HEK293 (cell line): ENCODE measurements around the gene LRRC27.
A peak's percentile ranks its signal among the peaks of the same experiment; 100 is the strongest.

ENCODE experiments used
- CTCF ChIA-PET: fragments of 350-600 bp; formaldehyde crosslinking; extraction: SDS; loops from one replicate; lab custom pipeline; 2021; ENCODE audit warnings: antibody characterized with exemption; lab: Yijun Ruan, JAX
- POLR2A ChIA-PET: fragments of 300-600 bp; formaldehyde crosslinking; extraction: SDS; loops from one replicate; lab custom pipeline; 2020; ENCODE audit warnings: antibody characterized with exemption, inconsistent platforms; lab: Yijun Ruan, JAX
- H3K27ac ChIP-seq: fragments of 200-500 bp; sonication (Bioruptor generic); 2 replicates; pipeline ENCODE4 v1.5.1; 2014; ENCODE audit warnings: low read depth, low read length, control low read depth, inconsistent platforms; ENCODE audit errors: extremely low read depth
- H3K36me3 ChIP-seq, 2 experiments: fragments of 200-500 bp in 1 of 2; sonication (Bioruptor generic) in 1 of 2; 1 replicate in 1 of 2; 2 replicates in 1 of 2; pipeline ENCODE4 v1.5.1; 2014 to 2017; ENCODE audit warnings: inconsistent platforms in 2 of 2, low read length in 2 of 2; ENCODE audit not compliant: control insufficient read depth in 2 of 2, insufficient read depth in 1 of 2
- H3K4me1 ChIP-seq: fragments of 200-500 bp; sonication (Bioruptor generic); 2 replicates; pipeline ENCODE4 v1.5.1; 2014; ENCODE audit warnings: mild to moderate bottlenecking, low read length, inconsistent platforms; ENCODE audit not compliant: control insufficient read depth, insufficient read depth
- H3K4me3 ChIP-seq: 2 replicates; pipeline ENCODE4 v1.5.1; 2011; ENCODE audit warnings: low read depth, mild to moderate bottlenecking, control low read depth, low read length, moderate library complexity
- H3K9me3 ChIP-seq: fragments of 200-500 bp; sonication (Bioruptor generic); 2 replicates; pipeline ENCODE4 v1.5.1; 2014; ENCODE audit warnings: low read depth, low read length, inconsistent platforms; ENCODE audit not compliant: control insufficient read depth, insufficient read depth
- GFI1B ChIP-seq: fragments of 450-650 bp; formaldehyde crosslinking; IDR thresholded peaks from 2 replicates; pipeline ENCODE4 v1.5.1; 2016; ENCODE audit warnings: missing biosample characterization, missing genetic modification characterization
- GLI4 ChIP-seq: fragments of 450-650 bp; formaldehyde crosslinking; IDR thresholded peaks from 2 replicates; pipeline ENCODE4 v1.5.1; 2016; ENCODE audit warnings: missing biosample characterization, missing genetic modification characterization
- GLIS2 ChIP-seq: fragments of 450-650 bp; formaldehyde crosslinking; IDR thresholded peaks from 2 replicates; pipeline ENCODE4 v1.5.1; 2016; ENCODE audit warnings: missing biosample characterization, missing genetic modification characterization
- KLF7 ChIP-seq: fragments of 450-650 bp; formaldehyde crosslinking; IDR thresholded peaks from 2 replicates; pipeline ENCODE4 v1.5.1; 2016; ENCODE audit warnings: missing biosample characterization, missing genetic modification characterization, borderline replicate concordance
- SALL2 ChIP-seq: fragments of 450-650 bp; formaldehyde crosslinking; IDR thresholded peaks from 2 replicates; pipeline ENCODE4 v1.5.0; 2017; ENCODE audit warnings: missing biosample characterization, mild to moderate bottlenecking, missing genetic modification characterization, borderline replicate concordance
- SETDB1 ChIP-seq: IDR thresholded peaks from one replicate; pipeline ENCODE4 v1.6.1; 2017; ENCODE audit warnings: mild to moderate bottlenecking, low read length, moderate library complexity, mixed read lengths; ENCODE audit not compliant: insufficient read length
- TRIM28 ChIP-seq: IDR thresholded peaks from 2 replicates; pipeline ENCODE4 v1.6.1; 2011; ENCODE audit warnings: low read length, control low read depth, borderline replicate concordance
- YY1 ChIP-seq: fragments of 450-650 bp; formaldehyde crosslinking; IDR thresholded peaks from 2 replicates; pipeline ENCODE4 v1.5.1; 2018; ENCODE audit warnings: missing biosample characterization, missing genetic modification characterization
- ZNF138 ChIP-seq: fragments of 450-650 bp; formaldehyde crosslinking; IDR thresholded peaks from 2 replicates; pipeline ENCODE4 v1.5.1; 2016; ENCODE audit warnings: missing biosample characterization, missing genetic modification characterization, borderline replicate concordance
- ZNF184 ChIP-seq: fragments of 450-650 bp; IDR thresholded peaks from 2 replicates; pipeline ENCODE4 v1.5.1; 2018; ENCODE audit warnings: missing biosample characterization, mild to moderate bottlenecking, missing genetic modification characterization
- ZNF19 ChIP-seq: fragments of 450-650 bp; formaldehyde crosslinking; IDR thresholded peaks from 2 replicates; pipeline ENCODE4; 2016; ENCODE audit warnings: missing biosample characterization, missing genetic modification characterization, low read depth
- ZNF426 ChIP-seq: fragments of 450-650 bp; formaldehyde crosslinking; IDR thresholded peaks from 2 replicates; pipeline ENCODE4 v1.5.1; 2017; ENCODE audit warnings: missing biosample characterization, missing genetic modification characterization, mild to moderate bottlenecking, inconsistent platforms, moderate library complexity
- ZNF501 ChIP-seq: fragments of 450-650 bp; formaldehyde crosslinking; IDR thresholded peaks from 2 replicates; pipeline ENCODE4 v1.5.1; 2016; ENCODE audit warnings: missing biosample characterization, missing genetic modification characterization
- ZNF514 ChIP-seq: fragments of 450-650 bp; formaldehyde crosslinking; IDR thresholded peaks from 2 replicates; pipeline ENCODE4 v1.5.1; 2016; ENCODE audit warnings: missing biosample characterization, missing genetic modification characterization
- ZNF600 ChIP-seq: fragments of 450-650 bp; formaldehyde crosslinking; IDR thresholded peaks from 2 replicates; pipeline ENCODE4 v1.5.1; 2016; ENCODE audit warnings: missing biosample characterization, missing genetic modification characterization
- ZNF610 ChIP-seq: fragments of 450-650 bp; formaldehyde crosslinking; IDR thresholded peaks from 2 replicates; pipeline ENCODE4 v1.5.1; 2016; ENCODE audit warnings: missing biosample characterization, missing genetic modification characterization, borderline replicate concordance
- ZNF623 ChIP-seq: fragments of 450-650 bp; formaldehyde crosslinking; IDR thresholded peaks from 2 replicates; pipeline ENCODE4 v1.5.1; 2016; ENCODE audit warnings: missing biosample characterization, missing genetic modification characterization
- ZNF658 ChIP-seq: fragments of 450-650 bp; formaldehyde crosslinking; IDR thresholded peaks from 2 replicates; pipeline ENCODE4; 2016; ENCODE audit warnings: missing biosample characterization, missing genetic modification characterization
- ZNF843 ChIP-seq: fragments of 450-650 bp; formaldehyde crosslinking; IDR thresholded peaks from 2 replicates; pipeline ENCODE4 v1.5.1; 2016; ENCODE audit warnings: missing biosample characterization, missing genetic modification characterization

LRRC27 gene

GRCh38 chr10:132404169-132404880 lies 72.3 kb downstream of the LRRC27 start (continued):
- TF ChIP-seq ZNF184 (tag by site-specific recombination) = no peak
- TF ChIP-seq KLF7 (tag by site-specific recombination) = no peak
- TF ChIP-seq ZNF501 (tag by site-specific recombination) = no peak
- TF ChIP-seq ZNF658 (tag by site-specific recombination) = no peak
- TF ChIP-seq GLIS2 (tag by site-specific recombination) = no peak
- TF ChIP-seq ZNF426 (tag by site-specific recombination) = no peak
- no peak for TF ChIP-seq ZNF610 (tag by site-specific recombination)
- TF ChIP-seq GLI4 (tag by site-specific recombination) = no peak
- TF ChIP-seq, all 188 proteins: peak for 0

DNA sequence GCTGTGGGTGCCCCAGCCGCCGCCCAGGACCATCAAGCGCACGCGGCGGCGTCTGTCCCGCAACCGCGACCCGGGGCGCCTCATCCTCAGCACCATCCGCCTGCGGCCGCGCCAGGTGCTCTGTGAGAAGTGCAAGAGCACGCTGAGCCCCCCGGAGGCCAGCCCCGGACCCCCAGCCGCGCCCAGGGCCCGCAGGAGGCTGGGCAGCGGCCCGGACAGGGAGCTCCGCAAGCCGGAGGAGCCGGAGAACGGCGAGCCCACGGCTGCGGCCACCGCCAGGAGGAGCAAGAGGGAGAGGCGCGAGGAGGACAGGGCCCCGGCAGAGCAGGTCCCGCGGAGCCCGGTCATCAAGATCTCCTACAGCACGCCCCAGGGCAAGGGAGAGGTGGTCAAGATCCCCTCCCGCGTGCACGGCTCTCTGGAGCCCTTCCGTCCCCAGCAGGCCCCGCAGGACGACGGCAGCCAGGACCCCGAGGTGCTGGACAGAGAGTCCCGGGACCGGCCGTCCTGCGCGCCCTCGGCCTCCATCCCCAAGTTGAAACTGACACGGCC lies 73.0 kb downstream of the LRRC27 start:
- H3K36me3 ChIP-seq = peaks cover 0 to 21% of the 10 kb centered on the region in 2 experiments; a peak in 1 of 3 replicates
- no peaks in the 10 kb centered on the region for H3K9me3 ChIP-seq
- H3K4me3 ChIP-seq = no peak overlapping the region
- no peaks in the 10 kb centered on the region for H3K4me1 ChIP-seq
- TF ChIP-seq ZNF843 (tag by site-specific recombination) (no peak), TRIM28 (no peak), ZNF623 (tag by site-specific recombination) (no peak), ZNF19 (tag by site-specific recombination) (no peak), GFI1B (tag by site-specific recombination) (no peak), SETDB1 (no peak)
- H3K27ac ChIP-seq = no peak overlapping the region
- ChIA-PET POLR2A (interaction anchor here (0.6 kb wide), 1 partner anchor 121 kb away, joined by 3 read pairs; no protein-coding TSS in a partner anchor), CTCF (interaction anchor here (1.6 kb wide), 1 partner anchor 42 kb away, joined by 3 read pairs; no protein-coding TSS in a partner anchor)

GRCh38 chr10:132405463-132405991 lies 73.5 kb downstream of the LRRC27 start:
- peaks cover 0 to 21% of the 10 kb centered on the region in 2 experiments; a peak in 1 of 3 replicates for H3K36me3 ChIP-seq
- ChIA-PET POLR2A (interaction anchor here (0.6 kb wide), 2 partner anchors 8 to 121 kb away, joined by 3 read pairs; partner anchors contain the start of gene PWWP2B), CTCF (interaction anchor here (1.6 kb wide), 1 partner anchor 42 kb away, joined by 3 read pairs; no protein-coding TSS in a partner anchor)
- TF ChIP-seq YY1 (tag by site-specific recombination) (no peak), ZNF600 (tag by site-specific recombination) (0 out of 2 replicates have a peak, but pooled peaks have one; percentile 29), ZNF138 (tag by site-specific recombination) (no peak)
- no peaks in the 10 kb centered on the region for H3K4me1 ChIP-seq
- no peaks in the 10 kb centered on the region for H3K9me3 ChIP-seq
- H3K4me3 ChIP-seq = no peak overlapping the region
- H3K27ac ChIP-seq = no peak overlapping the region

- TF ChIP-seq SALL2 (tag by site-specific recombination) (no peak), ZNF514 (tag by site-specific recombination) (no peak)
- Histone ChIP-seq H3K4me1 (peaks cover under 1% of the 10 kb centered on the region; the same call in 1 of the 2 replicates), H3K4me3 (no peak overlapping the region), H3K36me3 (peaks cover 0 to 21% of the 10 kb centered on the region in 2 experiments; a peak in 1 of 3 replicates), H3K9me3 (no peaks in the 10 kb centered on the region), H3K27ac (no peak overlapping the region)
- POLR2A ChIA-PET = interaction anchor here (0.6 kb wide), 1 partner anchor 9 kb away, joined by 3 read pairs; the partner anchor contains the start of gene PWWP2B
- CTCF ChIA-PET = interaction anchor here (1.6 kb wide), 1 partner anchor 41 kb away, joined by 3 read pairs; no protein-coding TSS in a partner anchor
Measured at GRCh38 chr10:132406181-132406580, 74.2 kb downstream of the LRRC27 start.
